Esophagus squamous epithelium (tissue), 5 donors: ENCODE data around the gene COX7B. TPM values are rescaled to one million over a fixed set of nuclear protein-coding genes. Genes with fewer than 3 reads are reported as not detected.
A peak's percentile ranks its signal among the peaks of the same experiment; 100 is the strongest.
"Not testable (repeated sequence)": the region's sequence is repeated elsewhere in the genome, so short reads cannot be mapped to it uniquely, and the experiment has no call there.

Experiments used
- DNase-seq: peaks from one replicate; lab custom pipeline; 2025; lab: John Stamatoyannopoulos, UW
- H3K27ac ChIP-seq, 4 donors: fragments of 200-600 bp; sonication (generic); one replicate each; pipeline ENCODE4 v1.5.1; 2016 to 2019; ENCODE audit warnings: mild to moderate bottlenecking in 1 of 4
- H3K27me3 ChIP-seq, 4 donors: fragments of 200-600 bp; sonication (generic); 1 replicate in 3 of 4; 2 replicates in 1 of 4; pipeline versions ENCODE4 v1.5.1 to v1.6.0; 2017 to 2021; ENCODE audit warnings: antibody characterized with exemption in 1 of 4
- H3K36me3 ChIP-seq, 3 donors: fragments of 200-600 bp; sonication (generic); one replicate each; pipeline ENCODE4 v1.5.1; 2016 to 2019
- H3K4me1 ChIP-seq, 3 donors: fragments of 200-600 bp; sonication (generic); one replicate each; pipeline ENCODE4 v1.5.1; 2017 to 2019
- H3K4me3 ChIP-seq, 4 donors: fragments of 200-600 bp; sonication (generic); 1 replicate in 3 of 4; 2 replicates in 1 of 4; pipeline ENCODE4 v1.5.1; 2016 to 2019; ENCODE audit warnings: mild to moderate bottlenecking in 2 of 4, moderate library complexity in 1 of 4
- H3K9me3 ChIP-seq, 3 donors: fragments of 200-600 bp; sonication (generic); one replicate each; pipeline ENCODE4 v1.5.1; 2016 to 2019
- POLR2A ChIP-seq, 4 donors: fragments of 450-650 bp; IDR thresholded peaks; one replicate each; pipeline ENCODE4 v1.6.1; 2017; ENCODE audit warnings: antibody characterized with exemption in 4 of 4, mild to moderate bottlenecking in 4 of 4, moderate library complexity in 3 of 4
- WGBS, 2 donors: methylation state at CpG; one replicate each; pipeline ENCODE4 v1.1.5; 2018; 5-methylcytosine and 5-hydroxymethylcytosine counted together
- intact Hi-C: fragments of 100-400 bp; cut with DNase I; formaldehyde crosslinking; loops from one replicate; pipeline ENCODE4 v1.15.0; 2022
- total RNA-seq, 4 donors: library from RNA; depleted of rRNA; stranded (reverse); fragments of >200 nt; gene quantifications; one replicate each; pipeline ENCODE4 v1.1.0, GENCODE V29; 2016
- TF ChIP-seq, protein P1 (sequence below), 6 experiments: fragments of 450-650 bp in 4 of 6; fragments of 200-600 bp in 2 of 6; sonication (generic) in 2 of 6; IDR thresholded peaks; one replicate each; pipeline ENCODE4 v1.5.1; 2016 to 2019; ENCODE audit warnings: antibody characterized with exemption in 6 of 6, mild to moderate bottlenecking in 4 of 6, moderate library complexity in 4 of 6
- donor health status: DM: yes; HTN: yes; CAD: no.

Gene COX7B
- total RNA-seq, 4 donors from 2014 or later, result 557 to 908 (median 740) TPM

- DNase-seq, result no peak
Observed at GRCh38 chrX:77938083-77938680, 38.9 kb downstream of the COX7B start.

GRCh38 chrX:77945031-77945430 is 45.8 kb downstream of the COX7B start:
- WGBS, 2 donors, result 92 to 98% methylated on average over 6 of the region's 6 CpGs
- intact Hi-C loops, result not testable (repeated sequence)

More at GRCh38 chrX:77938083-77938680, 38.9 kb downstream of the COX7B start:
- no peaks in the 10 kb centered on the region for H3K36me3 ChIP-seq
- WGBS, 2 donors, result 78 to 89% methylated on average over 4 of the region's 4 CpGs
- intact Hi-C loops, result no loop called here
- no peak for TF ChIP-seq POLR2A (IDR thresholded peaks at IDR 0.05)
- TF ChIP-seq, protein P1, sequence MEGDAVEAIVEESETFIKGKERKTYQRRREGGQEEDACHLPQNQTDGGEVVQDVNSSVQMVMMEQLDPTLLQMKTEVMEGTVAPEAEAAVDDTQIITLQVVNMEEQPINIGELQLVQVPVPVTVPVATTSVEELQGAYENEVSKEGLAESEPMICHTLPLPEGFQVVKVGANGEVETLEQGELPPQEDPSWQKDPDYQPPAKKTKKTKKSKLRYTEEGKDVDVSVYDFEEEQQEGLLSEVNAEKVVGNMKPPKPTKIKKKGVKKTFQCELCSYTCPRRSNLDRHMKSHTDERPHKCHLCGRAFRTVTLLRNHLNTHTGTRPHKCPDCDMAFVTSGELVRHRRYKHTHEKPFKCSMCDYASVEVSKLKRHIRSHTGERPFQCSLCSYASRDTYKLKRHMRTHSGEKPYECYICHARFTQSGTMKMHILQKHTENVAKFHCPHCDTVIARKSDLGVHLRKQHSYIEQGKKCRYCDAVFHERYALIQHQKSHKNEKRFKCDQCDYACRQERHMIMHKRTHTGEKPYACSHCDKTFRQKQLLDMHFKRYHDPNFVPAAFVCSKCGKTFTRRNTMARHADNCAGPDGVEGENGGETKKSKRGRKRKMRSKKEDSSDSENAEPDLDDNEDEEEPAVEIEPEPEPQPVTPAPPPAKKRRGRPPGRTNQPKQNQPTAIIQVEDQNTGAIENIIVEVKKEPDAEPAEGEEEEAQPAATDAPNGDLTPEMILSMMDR (IDR thresholded peaks at IDR 0.05), result no peak
- no peak overlapping the region for H3K4me3 ChIP-seq
- H3K9me3 ChIP-seq, result no peaks in the 10 kb centered on the region
- no peaks in the 10 kb centered on the region for H3K27me3 ChIP-seq
- H3K27ac ChIP-seq, result no peak overlapping the region
- H3K4me1 ChIP-seq, result peaks cover 0 to 45% (median 0%) of the 10 kb centered on the region in 3 donors

DNA sequence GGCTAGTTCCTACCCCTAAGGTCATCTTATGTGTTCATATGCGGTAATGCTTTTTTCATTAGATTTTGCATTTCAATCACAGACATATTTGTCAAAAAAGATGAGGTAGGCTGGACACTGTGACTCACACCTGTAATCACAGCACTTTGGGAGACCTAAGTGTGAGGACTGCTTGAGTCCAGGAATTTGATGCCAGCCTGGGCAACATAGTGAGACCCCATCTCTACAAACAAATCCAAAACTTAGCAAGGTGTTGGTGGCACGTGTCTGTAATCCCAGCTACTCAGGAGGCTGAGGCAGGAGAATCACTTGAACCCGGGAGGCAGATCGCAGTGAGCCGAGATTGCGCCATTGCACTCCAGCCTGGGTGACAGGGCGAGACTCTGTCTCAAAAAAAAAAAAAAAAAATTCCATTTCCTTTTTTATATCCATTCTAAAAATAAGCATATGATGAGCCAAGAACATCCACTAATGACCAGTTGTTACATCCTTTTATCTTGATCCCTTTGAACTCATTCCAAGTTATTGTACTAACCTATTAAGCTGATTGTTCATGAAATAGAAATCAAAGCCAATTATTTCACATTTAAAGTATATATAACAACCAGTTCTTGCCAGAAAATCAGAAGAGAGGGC is 46.8 kb downstream of the COX7B start:
- no peak overlapping the region for H3K27ac ChIP-seq
- H3K27me3 ChIP-seq, result no peaks in the 10 kb centered on the region
- no peak for DNase-seq
- no peaks in the 10 kb centered on the region for H3K9me3 ChIP-seq
- intact Hi-C loops, result no loop called here
- no peaks in the 10 kb centered on the region for H3K36me3 ChIP-seq
- WGBS, 2 donors, result 55 to 71% methylated on average over 7 of the region's 7 CpGs
- H3K4me1 ChIP-seq, result peaks cover 0 to 22% (median 0%) of the 10 kb centered on the region in 3 donors
- TF ChIP-seq POLR2A (IDR thresholded peaks at IDR 0.05), result no peak
- TF ChIP-seq, protein P1 (IDR thresholded peaks at IDR 0.05), result no peak
- no peak overlapping the region for H3K4me3 ChIP-seq

More at GRCh38 chrX:77945031-77945430, 45.8 kb downstream of the COX7B start:
- not testable (repeated sequence) for H3K4me3 ChIP-seq, H3K9me3 ChIP-seq, DNase-seq, H3K36me3 ChIP-seq, H3K27ac ChIP-seq, H3K27me3 ChIP-seq
- H3K4me1 ChIP-seq, result peaks cover 0 to 19% (median 0%) of the 10 kb centered on the region in 3 donors

DNA sequence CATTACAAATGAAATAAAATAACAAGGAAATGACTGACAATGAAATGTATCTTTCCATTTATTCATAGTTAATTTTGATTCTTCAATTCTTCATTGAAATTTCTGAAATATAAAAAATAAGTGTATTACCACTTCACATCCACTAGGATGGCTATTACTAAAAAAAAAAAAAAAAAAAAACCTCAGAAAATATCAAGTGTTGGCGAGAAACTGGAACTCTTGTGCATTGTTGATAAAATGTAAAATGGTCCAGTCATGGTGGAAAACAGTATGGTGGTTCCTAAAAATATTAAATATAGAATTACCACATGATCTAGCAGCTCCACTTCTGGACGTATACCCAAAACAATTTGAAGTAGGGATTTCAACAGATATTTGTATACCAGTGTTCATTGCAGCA is 47.3 kb downstream of the COX7B start:
- TF ChIP-seq, protein P1 (IDR thresholded peaks at IDR 0.05), result no peak
- TF ChIP-seq POLR2A (IDR thresholded peaks at IDR 0.05), result no peak
- no peaks in the 10 kb centered on the region for H3K9me3 ChIP-seq
- intact Hi-C loops, result no loop called here
- no peak overlapping the region for H3K27ac ChIP-seq
- WGBS, 2 donors, result 72 to 91% methylated on average over 2 of the region's 2 CpGs
- no peak for DNase-seq
- no peak overlapping the region for H3K4me3 ChIP-seq
- H3K4me1 ChIP-seq, result peaks cover 0 to 22% (median 0%) of the 10 kb centered on the region in 3 donors
- H3K36me3 ChIP-seq, result no peaks in the 10 kb centered on the region
- no peaks in the 10 kb centered on the region for H3K27me3 ChIP-seq

DNA sequence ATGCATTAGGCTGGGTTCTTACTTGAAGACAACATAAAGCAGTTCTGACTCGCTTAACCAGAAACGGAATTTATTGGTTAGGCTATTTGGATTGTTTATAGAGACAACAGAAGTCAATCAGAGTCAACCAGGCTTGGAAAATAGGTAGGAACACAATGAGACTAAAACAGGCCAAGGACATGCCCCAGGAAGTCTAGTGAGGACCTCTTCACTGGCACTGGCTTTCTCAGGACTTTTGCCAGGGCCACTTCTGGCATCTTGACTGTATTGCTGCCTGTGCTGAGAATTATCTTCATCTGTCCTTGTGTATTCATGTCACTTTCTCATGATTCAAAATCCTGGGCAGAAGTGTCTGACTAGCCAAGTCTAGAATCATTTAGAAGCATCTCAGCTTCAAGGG is 50.6 kb downstream of the COX7B start:
- Histone ChIP-seq H3K9me3 (no peaks in the 10 kb centered on the region), H3K4me3 (no peak overlapping the region), H3K27me3 (no peaks in the 10 kb centered on the region), H3K36me3 (no peaks in the 10 kb centered on the region), H3K27ac (peak overlapping the region in 2 of 4 donors; percentile 25 to 30), H3K4me1 (peaks cover 0 to 26% (median 0%) of the 10 kb centered on the region in 3 donors)
- intact Hi-C loops, result no loop called here
- TF ChIP-seq POLR2A (IDR thresholded peaks at IDR 0.05), result no peak
- TF ChIP-seq, protein P1 (IDR thresholded peaks at IDR 0.05), result no peak
- no peak for DNase-seq
- WGBS, 2 donors, result 60 to 63% methylated on average over 2 of the region's 2 CpGs
